Midbrain (tissue), 1 donor: ENCODE data around the gene FAM20B.
A peak's percentile ranks its signal among the peaks of the same experiment; 100 is the strongest.
"Not testable (repeated sequence)": the region's sequence is repeated elsewhere in the genome, so short reads cannot be mapped to it uniquely, and the experiment has no call there.

Source experiments
- DNase-seq: peaks from one replicate; lab custom pipeline; 2025; lab: John Stamatoyannopoulos, UW

Gene FAM20B

DNA sequence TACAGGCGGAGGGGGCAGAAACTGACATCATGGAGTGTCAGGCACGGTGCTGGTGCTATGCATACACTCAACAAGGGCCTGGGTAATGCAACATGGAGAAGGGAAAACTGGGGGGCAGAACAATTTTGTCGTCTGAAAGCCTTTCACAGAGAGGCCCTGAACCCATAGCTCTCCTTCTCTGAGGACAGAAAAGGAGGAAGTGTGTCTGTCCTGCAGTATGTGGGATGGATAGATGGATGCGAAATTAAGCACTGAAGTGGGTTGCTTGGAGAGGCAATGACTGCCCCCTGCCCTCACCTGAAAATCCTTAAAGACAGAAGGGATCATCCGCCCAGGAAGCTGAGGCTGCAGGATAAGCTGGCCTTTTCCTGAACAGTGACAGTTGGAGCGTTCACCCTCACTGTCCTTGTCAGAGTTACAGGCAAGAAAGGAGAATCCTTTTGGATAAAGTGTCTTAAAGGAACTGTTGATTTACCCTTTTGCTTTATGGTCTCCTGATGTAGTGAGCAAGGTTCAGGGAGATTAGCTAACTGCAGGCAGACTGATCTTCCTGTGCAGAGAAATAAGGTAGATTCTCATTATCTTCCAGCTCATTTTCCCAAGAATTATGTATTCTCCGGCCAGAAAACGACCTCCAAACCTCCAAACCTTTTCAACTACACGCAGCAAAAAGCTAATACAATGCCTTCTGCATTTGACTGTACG is 1.6 kb upstream of the FAM20B start:
- no peak for DNase-seq

DNA sequence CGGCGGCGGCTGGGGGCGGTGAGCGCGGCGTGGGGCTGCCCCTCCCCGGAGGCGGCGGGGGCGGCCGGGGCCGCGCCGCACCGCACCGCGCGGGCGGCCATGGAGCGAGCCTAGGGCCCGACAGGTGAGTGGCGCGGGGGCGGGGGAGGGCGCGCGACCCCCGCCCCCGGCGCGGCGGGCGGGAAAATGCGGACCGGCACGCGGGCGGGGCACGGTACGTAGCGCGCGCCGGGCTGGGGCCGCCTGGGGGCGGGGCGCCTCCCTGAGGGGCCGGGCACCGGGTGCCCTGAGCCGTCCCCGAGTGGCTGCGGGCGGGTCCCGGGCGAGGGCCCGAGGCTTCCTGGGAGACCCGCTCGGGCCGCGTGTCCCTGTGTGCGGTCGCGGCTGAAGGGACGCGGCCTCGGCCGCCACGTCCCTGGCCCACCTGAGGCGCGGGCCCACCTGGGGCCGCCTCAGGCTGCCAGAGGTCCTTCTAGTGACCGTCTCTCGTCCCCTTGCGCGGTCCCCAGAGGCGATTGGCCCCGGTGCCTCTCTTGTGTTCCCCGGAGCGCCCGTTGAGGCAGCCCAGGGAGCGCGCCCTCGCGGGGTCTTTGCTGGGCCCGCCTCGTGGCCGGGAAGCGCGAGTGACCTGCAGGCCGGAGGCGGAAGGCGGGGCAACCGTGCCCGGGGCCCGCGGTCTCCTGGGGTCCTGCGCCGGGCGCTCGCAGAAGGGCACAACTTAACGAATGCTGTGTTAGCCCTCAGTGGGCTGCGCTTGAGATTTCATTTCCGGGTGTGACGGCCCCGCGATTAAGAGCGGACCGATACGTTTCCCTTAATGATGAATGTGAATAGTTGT is 500 bp downstream of the FAM20B start:
- DNase-seq, result peak; percentile 63

- no peak for DNase-seq
These were observed 1.3 kb downstream of the FAM20B start for GRCh38 chr1:179026813-179027669.

DNA sequence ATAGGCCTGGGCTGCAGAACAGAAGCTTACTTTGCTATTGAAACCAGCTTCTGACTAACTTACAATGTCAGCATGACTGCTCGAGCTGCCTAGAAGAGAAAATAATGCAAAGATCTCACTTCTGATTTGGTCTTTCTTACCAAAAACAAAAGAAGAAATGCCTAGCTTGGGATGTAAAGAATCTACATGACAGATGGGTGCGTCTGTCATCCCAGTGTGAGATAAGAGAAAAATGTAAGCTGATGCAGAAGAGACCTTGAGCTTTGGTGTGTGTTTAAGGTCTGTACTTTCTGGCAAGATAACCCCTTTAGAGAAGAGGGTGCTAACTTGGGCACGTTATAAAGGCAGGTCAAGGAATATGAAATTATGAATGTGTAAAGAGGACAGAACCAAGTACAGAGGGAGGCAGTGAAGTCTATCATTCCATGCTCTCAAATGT is 3.6 kb downstream of the FAM20B start:
- no peak for DNase-seq

GRCh38 chr1:179030130-179030529 is 4.4 kb downstream of the FAM20B start:
- no peak for DNase-seq

- DNase-seq, result no peak
These were observed 5.0 kb downstream of the FAM20B start for GRCh38 chr1:179030683-179031082.

- no peak for DNase-seq
These were observed 5.6 kb downstream of the FAM20B start for GRCh38 chr1:179031284-179031683.

GRCh38 chr1:179031855-179032513 is 6.3 kb downstream of the FAM20B start:
- DNase-seq, result no peak

DNA sequence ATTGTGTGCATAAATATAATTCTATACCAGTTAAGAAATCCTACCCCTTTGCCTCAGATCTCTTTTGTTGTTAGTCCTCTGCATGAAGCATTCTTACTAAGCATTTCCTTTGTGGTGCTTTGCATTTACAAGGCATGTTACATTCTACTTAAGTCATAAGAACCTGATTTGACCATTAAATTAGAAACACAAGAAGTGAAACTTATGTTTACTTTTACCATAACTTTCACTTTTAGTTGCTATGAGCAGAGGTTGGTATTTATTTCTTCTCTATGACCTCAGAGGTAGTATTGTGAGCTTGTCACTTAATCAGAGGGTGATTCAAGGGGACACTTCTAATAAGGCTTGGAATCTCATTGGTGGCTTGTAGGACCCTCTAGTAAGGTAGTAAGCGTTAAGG is 9.0 kb downstream of the FAM20B start:
- DNase-seq, result no peak

DNA sequence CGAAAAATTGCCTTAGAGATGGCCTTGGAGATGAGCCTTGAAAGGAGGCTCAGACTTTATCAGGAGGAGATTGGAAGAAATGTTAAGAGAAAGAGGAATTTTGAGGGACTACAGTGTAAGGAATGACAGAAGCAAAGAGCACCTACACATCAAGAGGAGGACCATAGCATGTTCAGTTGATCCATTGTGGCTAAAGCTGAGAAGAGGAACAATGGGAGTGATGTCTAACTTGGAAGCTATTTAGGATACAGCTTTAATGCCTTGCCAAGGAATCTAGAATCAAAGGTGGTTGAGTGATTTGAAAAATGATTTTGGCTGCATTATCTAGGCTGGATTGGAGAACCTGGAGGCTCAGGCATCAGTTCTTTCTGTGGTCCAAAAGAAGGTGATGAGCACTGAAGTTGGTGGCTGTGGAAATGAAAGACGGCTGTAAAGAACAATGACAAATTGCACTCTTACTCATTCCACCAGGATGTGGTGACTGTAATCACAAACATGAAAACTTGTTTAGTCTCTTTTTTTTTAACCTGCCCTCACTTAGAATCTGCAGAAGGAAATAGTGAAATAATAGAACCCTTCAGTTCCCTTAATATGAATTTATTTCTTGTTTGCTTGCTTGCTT is 11.3 kb downstream of the FAM20B start:
- no peak for DNase-seq

GRCh38 chr1:179038528-179039281 is 13.0 kb downstream of the FAM20B start:
- no peak for DNase-seq

DNA sequence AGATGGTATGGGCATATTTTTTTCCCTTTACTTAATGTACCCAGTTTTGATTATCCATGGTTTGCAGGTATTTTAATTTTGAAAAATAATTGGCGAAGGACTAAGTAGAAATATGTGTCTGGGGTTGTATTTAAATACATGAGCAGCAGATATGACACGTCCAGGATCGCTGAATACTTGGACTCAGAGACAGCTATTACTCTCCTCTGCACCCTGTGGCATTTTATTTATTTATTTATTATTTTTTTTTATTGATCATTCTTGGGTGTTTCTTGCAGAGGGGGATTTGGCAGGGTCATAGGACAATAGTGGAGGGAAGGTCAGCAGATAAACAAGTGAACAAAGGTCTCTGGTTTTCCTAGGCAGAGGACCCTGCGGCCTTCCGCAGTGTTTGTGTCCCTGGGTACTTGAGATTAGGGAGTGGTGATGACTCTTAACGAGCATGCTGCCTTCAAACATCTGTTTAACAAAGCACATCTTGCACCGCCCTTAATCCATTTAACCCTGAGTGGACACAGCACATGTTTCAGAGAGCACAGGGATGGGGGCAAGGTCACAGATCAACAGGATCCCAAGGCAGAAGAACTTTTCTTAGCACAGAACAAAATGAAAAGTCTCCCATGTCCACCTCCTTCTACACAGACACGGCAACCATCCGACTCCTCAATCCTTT is 13.9 kb downstream of the FAM20B start:
- DNase-seq, result not testable (repeated sequence)

GRCh38 chr1:179040175-179040551 is 14.5 kb downstream of the FAM20B start:
- not testable (repeated sequence) for DNase-seq

GRCh38 chr1:179042087-179042486 is 16.4 kb downstream of the FAM20B start:
- DNase-seq, result no peak

DNA sequence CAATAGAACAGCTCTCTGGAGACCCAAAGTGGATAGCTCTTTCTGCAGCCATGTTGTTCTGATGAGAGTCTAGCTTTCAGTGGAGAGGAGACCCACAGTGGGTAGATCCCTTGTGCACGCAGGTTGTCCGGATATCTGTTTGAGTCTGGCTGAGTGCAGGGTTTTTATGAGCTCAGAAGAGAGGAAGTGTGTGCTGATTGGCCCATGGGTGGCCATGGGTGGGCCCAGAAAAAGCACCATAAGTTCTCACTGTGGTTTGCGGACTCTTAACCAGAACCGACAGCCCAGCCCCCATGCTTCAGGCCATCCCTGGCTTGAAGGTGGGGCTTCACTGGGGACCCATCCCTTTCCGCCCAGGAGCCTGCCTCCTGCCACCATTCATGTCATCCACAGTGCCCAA is 17.0 kb downstream of the FAM20B start:
- DNase-seq, result no peak

DNA sequence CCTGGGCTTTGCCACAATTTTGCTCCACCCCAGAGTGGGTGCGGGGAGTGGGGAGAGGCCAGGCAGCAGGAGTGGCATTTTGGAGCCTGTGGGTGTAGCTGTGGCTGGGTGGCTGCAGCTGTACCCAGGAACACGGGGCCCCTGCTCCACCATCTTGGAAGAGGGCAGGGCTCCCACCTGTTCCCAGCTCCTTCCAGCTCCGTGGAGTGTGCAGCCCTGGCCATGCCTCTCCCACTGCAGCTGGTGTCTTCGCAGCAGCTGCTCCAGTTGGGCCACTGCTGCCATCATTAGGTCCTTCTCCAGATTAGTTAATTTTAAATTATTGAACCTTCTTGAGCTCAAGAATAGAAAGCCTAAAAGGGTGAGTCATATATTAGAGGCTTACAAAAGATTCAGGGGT is 17.6 kb downstream of the FAM20B start:
- DNase-seq, result no peak

DNA sequence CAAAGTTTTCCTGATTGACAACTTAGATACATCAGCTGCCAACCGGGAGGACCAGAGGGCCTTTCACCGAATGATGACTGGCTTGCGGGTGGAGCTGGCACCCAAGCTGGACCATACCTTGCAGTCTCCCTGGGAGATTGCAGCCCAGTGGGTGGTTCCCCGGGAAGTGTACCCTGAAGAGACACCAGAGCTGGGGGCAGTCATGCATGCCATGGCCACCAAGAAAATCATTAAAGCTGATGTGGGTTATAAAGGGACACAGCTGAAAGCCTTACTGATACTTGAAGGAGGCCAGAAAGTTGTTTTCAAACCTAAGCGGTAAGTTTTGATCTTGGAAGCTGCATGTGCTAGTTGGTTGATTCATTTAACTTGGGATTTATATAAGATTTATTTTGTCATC is 18.2 kb downstream of the FAM20B start:
- no peak for DNase-seq

DNA sequence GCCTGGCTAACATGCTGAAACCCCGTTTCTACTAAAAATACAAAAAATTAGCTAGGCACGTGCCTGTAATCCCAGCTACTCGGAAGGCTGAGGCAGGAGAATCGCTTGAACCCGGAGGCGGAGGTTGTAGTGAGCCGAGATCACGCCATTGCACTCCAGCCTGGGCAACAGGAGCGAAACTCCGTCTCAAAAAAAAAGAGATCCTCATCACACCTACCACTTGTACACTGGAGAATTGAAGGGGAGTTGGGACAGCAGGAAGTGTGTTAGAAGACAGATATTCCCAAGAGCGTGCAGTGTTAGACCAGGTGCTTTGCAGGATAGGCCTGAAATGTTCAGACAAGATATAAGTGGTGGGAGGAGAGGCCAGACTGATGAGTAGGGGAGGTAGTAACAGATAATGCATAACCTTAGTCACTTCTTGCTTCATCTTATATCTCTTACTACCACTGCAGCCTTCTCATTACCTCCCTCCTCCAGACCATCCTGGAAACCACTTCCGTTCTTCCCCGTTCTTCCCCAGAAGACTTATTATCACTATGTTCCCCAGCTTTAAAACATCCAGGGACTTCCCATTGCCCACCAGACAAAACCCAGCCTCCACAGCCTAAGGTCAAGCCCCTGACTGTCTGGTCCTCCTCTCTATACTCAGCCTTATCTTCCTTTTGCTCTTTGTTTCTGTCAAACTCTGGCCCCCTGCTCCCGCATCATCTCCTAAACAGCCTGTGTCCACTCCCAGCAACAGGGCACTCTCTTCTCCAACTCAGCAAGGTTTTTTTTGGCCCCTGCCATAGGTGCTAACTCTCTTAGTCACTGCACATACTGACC is 21.3 kb downstream of the FAM20B start:
- DNase-seq, result no peak

DNA sequence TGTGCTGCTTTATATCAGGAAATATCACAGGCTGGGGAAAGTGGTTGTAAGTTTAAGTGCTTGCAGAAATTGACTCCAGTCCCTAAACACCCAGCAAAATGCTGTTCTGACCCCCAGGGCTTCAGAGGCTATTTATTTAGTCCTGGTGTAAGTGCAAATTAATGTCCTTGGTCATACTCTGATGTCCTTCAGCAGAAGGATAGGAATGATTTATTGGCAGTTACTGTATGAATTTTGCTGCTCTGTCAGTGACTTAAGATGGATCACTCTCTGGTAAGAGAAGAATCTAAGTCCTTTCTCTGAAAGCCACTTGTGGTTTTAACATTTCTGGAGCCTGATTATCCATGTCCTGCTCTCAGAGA is 21.9 kb downstream of the FAM20B start:
- no peak for DNase-seq
